GM12864 (cell line): Measurements from ENCODE around the gene WDR75.

Source experiments
- DNase-seq: peaks from one replicate; pipeline ENCODE4 v3.0.0-alpha.2; 2011; ENCODE audit warnings: low read depth
- H3K4me3 ChIP-seq: 2 replicates; pipeline ENCODE4 v1.5.1; 2011; ENCODE audit warnings: mild to moderate bottlenecking, low read depth, low read length, control low read depth
- CTCF ChIP-seq: IDR thresholded peaks from 2 replicates; pipeline ENCODE4 v1.5.1; 2011; ENCODE audit warnings: low read depth, mild to moderate bottlenecking, moderate library complexity, low read length, control low read depth, inconsistent platforms; ENCODE audit errors: missing control alignments

WDR75 gene

DNA sequence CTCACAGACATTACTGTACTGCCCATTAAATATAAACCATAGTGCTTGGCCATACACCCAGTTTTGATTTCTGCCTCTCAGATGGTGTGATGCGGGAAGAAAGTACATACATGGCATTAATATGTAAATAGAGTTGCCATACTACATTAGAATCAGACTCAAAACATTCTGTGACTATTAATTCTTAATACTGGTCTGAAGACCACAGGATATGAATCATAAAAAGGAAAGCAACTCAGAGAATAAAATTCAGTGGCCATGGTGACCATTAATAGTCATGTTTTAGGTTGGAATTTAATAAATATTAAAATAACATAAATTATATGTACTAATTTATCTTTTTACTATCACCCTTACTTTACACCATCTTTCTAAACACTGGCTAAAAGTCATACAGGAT, 33.0 kb upstream of the WDR75 start:
- no peak for TF ChIP-seq CTCF
- H3K4me3 ChIP-seq = no peak overlapping the region

DNA sequence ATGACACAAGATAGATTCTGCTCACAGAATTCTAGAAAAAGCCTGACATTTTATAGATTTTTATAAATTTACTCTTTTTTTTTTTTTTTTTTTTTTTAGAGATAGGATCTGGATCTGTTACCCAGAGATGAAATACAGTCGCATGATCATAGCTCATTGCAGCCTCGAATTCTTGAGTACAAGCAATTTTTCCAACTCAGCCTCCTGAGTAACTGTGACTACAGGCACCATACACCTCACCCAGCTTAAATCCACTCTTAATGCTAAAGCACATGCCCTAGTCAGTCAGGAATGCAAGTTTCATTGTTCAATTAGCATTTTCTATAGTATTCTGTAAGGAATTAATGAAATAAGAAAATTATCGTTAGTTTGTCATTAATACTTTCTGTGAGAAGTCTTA, 32.1 kb upstream of the WDR75 start:
- DNase-seq = no peak

More for the DNA sequence above, 33.0 kb upstream of the WDR75 start:
- DNase-seq = no peak

GRCh38 chr2:189409647-189410046, 31.6 kb upstream of the WDR75 start:
- DNase-seq = no peak
- TF ChIP-seq CTCF = no peak
- H3K4me3 ChIP-seq = no peak overlapping the region

More for the DNA sequence above, 32.1 kb upstream of the WDR75 start:
- H3K4me3 ChIP-seq = no peak overlapping the region
- TF ChIP-seq CTCF = no peak

- H3K4me3 ChIP-seq = no peak overlapping the region
- no peak for TF ChIP-seq CTCF
- DNase-seq = no peak
Measured at GRCh38 chr2:189411860-189412259, 29.4 kb upstream of the WDR75 start.

DNA sequence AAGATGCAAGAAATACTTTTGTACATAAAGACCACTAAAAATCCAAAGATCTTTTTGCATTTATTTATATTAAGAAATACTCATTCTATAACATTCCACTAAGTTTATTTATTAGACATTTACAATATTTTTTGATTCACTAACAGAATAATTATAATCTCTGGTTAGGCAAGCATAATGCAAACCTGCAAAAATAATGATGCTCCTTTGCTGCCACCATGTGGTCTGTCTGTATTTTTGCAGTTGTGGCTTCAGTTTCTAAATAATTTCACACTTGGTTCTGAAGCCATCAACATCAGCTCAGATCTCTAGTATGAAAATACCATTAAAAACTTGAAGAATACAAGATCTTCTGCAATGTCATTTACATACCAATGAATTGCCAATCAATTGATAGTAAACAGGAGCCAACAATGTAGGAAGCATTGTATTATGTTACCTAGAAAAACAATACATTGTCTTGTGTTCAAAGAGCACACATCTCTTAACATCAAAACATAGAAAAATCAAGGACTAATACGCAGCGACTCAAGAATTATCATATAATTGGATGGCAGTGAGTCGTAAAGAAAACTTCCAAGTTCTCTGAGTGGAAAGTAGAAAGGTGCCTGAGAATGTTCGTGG, 28.8 kb upstream of the WDR75 start:
- H3K4me3 ChIP-seq = no peak overlapping the region
- peak; percentile 45 for TF ChIP-seq CTCF
- peak; percentile 2 for DNase-seq

DNA sequence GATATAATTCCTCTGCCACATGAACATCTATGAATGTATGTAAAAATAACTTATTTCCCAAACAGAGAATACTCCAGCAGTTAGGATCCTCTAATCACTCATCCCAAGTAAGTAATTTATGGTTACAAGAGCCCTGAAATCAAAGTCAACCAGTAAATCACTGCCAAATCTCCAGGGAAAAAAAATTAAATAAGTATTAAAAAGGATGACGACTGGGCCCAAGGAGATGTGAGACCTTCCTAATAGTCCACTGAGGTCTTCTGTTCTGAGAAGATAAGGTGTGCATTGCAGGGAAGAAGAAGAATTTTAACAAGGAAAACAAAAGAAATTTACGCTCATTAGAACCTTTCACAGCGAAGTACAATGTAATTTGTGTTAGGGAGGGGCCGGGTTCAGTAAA, 28.0 kb upstream of the WDR75 start:
- no peak for TF ChIP-seq CTCF
- no peak overlapping the region for H3K4me3 ChIP-seq
- DNase-seq = no peak

DNA sequence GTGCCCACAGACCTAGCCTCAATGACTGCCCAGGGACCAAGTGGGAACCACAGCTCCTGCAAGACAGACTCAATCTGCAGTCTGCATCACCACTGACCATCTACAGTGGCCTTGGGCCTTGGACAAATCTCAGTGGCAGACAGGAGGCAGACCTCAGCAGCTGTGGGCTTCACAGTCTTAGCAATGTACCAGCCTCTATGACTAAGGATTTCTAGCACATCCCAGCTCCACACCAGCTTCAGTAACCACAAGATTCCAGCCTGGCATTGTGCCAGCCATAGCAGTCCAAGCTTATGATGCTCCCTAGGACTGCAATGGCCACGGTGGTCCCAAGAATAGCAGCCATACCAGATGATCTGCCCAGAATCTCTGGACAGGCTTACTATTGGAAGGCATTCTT, 19.6 kb upstream of the WDR75 start:
- H3K4me3 ChIP-seq = no peak overlapping the region
- no peak for TF ChIP-seq CTCF
- DNase-seq = no peak
